ENCODE results near the gene PARD3B.

PARD3B gene

GRCh38 chr2:205245001-205245400 is 699.7 kb downstream of the PARD3B start:
- DNase-seq (ENCODE audit: low read depth in 1 of 2, low spot score in 1 of 2): no peak
- TF ChIP-seq SPI1 (IDR thresholded peaks at IDR 0.05; ENCODE audit: borderline replicate concordance, low read depth) (no peak), REST (IDR thresholded peaks at IDR 0.05; ENCODE audit: insufficient replicate concordance, low read depth) (no peak), GABPA (IDR thresholded peaks at IDR 0.05; ENCODE audit: low read depth) (no peak), CTCF (IDR thresholded peaks at IDR 0.05; ENCODE audit: insufficient read depth, low read length) (no peak), POLR2AphosphoS5 (IDR thresholded peaks at IDR 0.05; ENCODE audit: low read depth) (no peak)
- H3K4me3 ChIP-seq (replicated peaks; ENCODE audit: insufficient read depth, low read length): no peak overlapping the region
- H3K27ac ChIP-seq (replicated peaks): no peak overlapping the region
- no peaks in the 10 kb centered on the region for H3K27me3 ChIP-seq (ENCODE audit: insufficient read depth, poor library complexity, severe bottlenecking)

GRCh38 chr2:205245652-205246051 is 700.4 kb downstream of the PARD3B start:
- no peaks in the 10 kb centered on the region for H3K27me3 ChIP-seq (ENCODE audit: insufficient read depth, poor library complexity, severe bottlenecking)
- H3K27ac ChIP-seq (replicated peaks): no peak overlapping the region
- no peak overlapping the region for H3K4me3 ChIP-seq (replicated peaks; ENCODE audit: insufficient read depth, low read length)
- no peak for DNase-seq (ENCODE audit: low read depth in 1 of 2, low spot score in 1 of 2)
- TF ChIP-seq POLR2AphosphoS5 (IDR thresholded peaks at IDR 0.05; ENCODE audit: low read depth) (no peak), GABPA (IDR thresholded peaks at IDR 0.05; ENCODE audit: low read depth) (no peak), REST (IDR thresholded peaks at IDR 0.05; ENCODE audit: insufficient replicate concordance, low read depth) (no peak), SPI1 (IDR thresholded peaks at IDR 0.05; ENCODE audit: borderline replicate concordance, low read depth) (no peak), CTCF (IDR thresholded peaks at IDR 0.05; ENCODE audit: insufficient read depth, low read length) (no peak)

GRCh38 chr2:205259121-205259520 is 713.8 kb downstream of the PARD3B start:
- Histone ChIP-seq H3K27me3 (ENCODE audit: insufficient read depth, poor library complexity, severe bottlenecking) (no peaks in the 10 kb centered on the region), H3K27ac (replicated peaks) (no peak overlapping the region), H3K4me3 (replicated peaks; ENCODE audit: insufficient read depth, low read length) (no peak overlapping the region)
- TF ChIP-seq GABPA (IDR thresholded peaks at IDR 0.05; ENCODE audit: low read depth) (no peak), CTCF (IDR thresholded peaks at IDR 0.05; ENCODE audit: insufficient read depth, low read length) (no peak), SPI1 (IDR thresholded peaks at IDR 0.05; ENCODE audit: borderline replicate concordance, low read depth) (no peak), POLR2AphosphoS5 (IDR thresholded peaks at IDR 0.05; ENCODE audit: low read depth) (no peak), REST (IDR thresholded peaks at IDR 0.05; ENCODE audit: insufficient replicate concordance, low read depth) (no peak)
- no peak for DNase-seq (ENCODE audit: low read depth in 1 of 2, low spot score in 1 of 2)
